GM18502 (cell line): ENCODE results near the gene MUC5B.

ENCODE experiments used
- ATAC-seq: cut with Tn5 transposase; IDR thresholded peaks from one replicate; pipeline ENCODE4 v1.9.1; 2021; ENCODE audit warnings: mild to moderate bottlenecking; ENCODE audit not compliant: unreplicated experiment, poor library complexity

The MUC5B gene

GRCh38 chr11:1230456-1231395 lies 7.9 kb downstream of the MUC5B start:
- ATAC-seq: no peak

DNA sequence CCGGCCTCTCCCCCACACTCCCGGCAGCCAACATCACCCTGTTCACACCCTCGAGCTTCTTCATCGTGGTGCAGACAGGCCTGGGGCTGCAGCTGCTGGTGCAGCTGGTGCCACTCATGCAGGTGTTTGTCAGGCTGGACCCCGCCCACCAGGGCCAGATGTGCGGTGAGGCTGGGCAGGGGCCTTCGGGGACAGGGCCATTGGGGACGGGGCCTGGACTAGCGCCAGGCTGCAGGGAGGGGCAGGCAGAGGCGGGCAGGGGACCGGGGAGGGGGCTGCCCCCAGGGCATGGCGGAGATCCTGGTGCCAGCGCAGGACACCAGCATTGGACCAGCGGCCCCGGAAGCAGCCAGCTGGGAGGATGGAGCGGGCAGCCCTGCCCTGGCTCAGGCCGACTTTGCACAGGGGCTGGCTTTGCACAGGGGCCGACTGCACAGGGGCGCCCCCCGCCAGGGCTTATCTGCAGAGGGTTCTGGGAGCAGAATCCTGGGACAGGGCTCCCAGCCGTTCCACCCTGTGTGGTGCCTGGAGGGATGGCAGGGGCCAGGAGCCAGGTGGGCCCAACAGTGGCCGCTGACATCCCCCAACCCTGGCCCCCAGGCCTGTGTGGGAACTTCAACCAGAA lies 8.6 kb downstream of the MUC5B start:
- ATAC-seq: no peak

- no peak for ATAC-seq
Measured at GRCh38 chr11:1232021-1232882, 9.4 kb downstream of the MUC5B start.

- no peak for ATAC-seq
Measured at GRCh38 chr11:1232883-1233321, 10.0 kb downstream of the MUC5B start.

DNA sequence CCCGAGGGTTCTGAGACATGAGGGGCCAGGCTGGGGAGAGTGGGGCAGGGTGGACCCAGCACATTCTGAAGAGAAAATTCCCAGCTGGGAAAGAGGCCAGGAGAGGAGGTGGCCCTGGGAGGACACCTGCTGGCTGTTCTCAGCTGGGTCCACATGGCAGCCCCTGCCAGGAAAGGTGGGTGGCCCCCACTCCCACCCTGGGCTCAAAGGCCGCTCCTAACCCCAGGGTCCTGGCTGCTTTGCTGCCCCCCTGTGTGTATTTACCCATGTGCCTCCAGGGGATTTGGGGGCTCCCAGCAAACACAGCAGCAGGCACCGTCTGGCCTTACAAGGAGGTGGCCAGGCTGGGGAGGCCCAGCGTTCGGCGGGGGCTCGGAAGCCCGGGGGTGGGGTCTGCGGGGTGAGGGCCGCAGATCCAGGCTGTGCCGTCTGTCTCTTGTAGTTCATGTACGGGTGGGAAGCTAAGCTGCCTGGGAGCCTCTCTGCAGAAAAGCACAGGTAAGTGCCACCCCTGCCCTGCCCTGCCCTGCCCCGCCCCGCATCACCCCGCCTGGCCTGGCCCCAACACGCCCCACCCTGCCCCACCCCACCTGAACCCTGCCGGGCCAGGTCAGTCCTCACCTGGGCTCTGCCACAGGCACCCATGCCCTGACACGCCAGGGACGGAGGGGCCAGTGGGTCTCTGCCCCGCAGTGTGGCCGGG lies 10.6 kb downstream of the MUC5B start:
- ATAC-seq: no peak

- no peak for ATAC-seq
Measured at GRCh38 chr11:1234054-1234720, 11.3 kb downstream of the MUC5B start.

GRCh38 chr11:1234771-1235305 lies 12.0 kb downstream of the MUC5B start:
- no peak for ATAC-seq

- no peak for ATAC-seq
Measured at GRCh38 chr11:1235306-1235900, 12.5 kb downstream of the MUC5B start.

- ATAC-seq: no peak
Measured at GRCh38 chr11:1235901-1236315, 13.0 kb downstream of the MUC5B start.

DNA sequence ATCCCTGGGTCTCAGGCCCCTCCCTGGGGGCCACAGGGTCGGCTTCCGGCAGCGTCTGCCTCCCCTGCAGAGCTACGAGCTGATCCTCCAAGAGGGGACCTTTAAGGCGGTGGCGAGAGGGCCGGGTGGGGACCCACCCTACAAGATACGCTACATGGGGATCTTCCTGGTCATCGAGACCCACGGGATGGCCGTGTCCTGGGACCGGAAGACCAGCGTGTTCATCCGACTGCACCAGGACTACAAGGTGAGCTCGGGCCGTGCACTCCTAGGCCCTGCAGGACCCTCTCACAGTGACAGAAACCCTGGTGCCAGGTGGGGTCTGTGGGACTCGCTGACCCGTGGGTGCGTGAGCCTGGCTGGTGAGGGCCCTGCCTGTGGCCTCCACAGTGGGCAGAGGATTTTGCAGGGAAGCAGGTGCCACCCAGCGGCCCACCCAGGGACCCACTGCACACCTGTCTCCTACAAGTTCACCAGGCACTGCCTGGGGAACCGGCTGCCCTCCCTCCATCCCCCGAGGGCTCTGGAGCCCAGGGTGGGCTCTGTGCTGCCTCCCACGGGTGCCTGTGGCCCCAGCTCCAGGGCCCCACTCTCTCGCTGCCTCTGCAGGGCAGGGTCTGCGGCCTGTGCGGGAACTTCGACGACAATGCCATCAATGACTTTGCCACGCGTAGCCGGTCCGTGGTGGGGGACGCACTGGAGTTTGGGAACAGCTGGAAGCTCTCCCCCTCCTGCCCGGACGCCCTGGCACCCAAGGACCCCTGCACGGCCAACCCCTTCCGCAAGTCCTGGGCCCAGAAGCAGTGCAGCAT lies 13.7 kb downstream of the MUC5B start:
- no peak for ATAC-seq

GRCh38 chr11:1237128-1237580 lies 14.3 kb downstream of the MUC5B start:
- ATAC-seq: no peak

DNA sequence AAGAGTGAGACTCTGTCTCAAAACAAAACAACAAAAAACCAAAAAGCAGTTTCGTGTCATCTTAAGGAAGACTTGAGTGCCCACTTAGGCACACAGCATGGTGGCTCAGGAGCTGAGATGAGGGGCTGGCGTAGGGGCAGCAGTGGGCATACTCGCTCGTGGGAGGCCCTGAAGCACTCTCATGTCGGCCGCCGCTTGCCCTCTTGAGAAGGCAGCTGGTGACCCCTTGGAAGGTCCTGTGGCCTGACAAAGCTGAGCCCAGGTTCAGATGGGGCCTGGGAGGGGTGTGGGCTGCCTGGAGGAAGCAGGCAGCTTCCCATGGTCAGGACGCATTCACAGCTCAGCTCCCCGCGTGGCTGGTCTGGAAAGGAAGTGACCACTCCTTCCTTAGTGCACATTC lies 15.0 kb downstream of the MUC5B start:
- no peak for ATAC-seq

DNA sequence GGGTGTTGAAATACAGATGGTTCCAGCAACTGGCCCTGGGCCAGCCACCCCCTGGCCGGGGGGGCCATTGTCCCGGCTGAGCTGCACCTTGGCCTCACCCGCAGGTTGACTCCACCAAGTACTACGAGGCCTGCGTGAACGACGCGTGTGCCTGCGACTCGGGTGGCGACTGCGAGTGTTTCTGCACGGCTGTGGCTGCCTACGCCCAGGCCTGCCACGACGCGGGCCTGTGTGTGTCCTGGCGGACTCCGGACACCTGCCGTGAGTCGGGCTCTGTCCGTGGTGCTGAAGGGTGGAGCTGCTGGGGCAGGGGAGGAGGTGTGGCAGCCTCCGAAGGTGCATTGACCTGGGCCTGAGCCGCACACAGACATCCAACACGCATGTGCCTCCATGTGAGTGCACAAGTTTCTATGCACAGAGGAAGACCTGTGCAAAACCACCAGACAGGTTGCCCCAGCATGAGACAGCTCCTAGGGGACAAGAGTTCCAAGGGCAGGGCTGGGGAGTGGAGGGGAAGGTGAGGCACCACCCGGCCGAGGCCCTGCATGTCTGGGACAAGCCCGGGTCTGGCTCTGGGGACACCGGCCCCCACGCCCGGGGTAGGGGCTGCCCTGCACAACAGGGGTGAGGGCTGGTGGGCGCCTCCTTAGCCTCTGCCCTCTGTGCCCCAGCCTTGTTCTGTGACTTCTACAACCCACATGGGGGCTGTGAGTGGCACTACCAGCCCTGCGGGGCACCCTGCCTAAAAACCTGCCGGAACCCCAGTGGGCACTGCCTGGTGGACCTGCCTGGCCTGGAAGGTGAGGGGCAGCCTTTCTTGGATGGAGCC lies 16.1 kb downstream of the MUC5B start:
- no peak for ATAC-seq

DNA sequence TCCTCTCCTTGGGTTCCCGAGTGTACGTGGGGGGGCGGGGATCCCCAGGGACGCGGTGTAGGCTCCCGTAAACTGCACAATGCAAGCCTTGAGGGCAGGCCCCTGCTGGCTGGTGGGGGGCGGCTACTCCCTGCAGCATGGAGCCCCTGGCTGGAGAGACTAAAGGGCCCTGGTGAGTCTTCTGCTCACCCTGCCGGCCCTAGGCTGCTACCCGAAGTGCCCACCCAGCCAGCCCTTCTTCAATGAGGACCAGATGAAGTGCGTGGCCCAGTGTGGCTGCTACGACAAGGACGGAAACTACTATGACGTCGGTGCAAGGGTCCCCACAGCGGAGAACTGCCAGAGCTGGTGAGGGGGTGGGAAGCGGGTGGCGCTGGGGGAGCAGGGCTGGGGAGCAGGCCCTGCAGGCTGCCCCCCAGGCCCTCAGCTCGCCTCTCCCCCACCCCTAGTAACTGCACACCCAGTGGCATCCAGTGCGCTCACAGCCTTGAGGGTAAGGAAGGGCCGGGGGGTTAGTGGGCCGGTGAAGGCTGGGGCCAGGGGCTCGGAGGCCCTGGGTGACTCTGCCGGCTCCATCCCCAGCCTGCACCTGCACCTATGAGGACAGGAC lies 16.8 kb downstream of the MUC5B start:
- no peak for ATAC-seq

DNA sequence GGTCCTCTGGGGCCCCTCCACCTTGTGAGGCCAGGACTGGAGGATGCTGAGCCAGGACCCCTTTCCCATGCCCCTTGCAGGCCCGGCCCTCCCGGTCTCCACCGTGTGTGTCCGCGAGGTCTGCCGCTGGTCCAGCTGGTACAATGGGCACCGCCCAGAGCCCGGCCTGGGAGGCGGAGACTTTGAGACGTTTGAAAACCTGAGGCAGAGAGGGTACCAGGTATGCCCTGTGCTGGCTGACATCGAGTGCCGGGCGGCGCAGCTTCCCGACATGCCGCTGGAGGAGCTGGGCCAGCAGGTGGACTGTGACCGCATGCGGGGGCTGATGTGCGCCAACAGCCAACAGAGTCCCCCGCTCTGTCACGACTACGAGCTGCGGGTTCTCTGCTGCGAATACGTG lies 17.9 kb downstream of the MUC5B start:
- ATAC-seq: no peak

DNA sequence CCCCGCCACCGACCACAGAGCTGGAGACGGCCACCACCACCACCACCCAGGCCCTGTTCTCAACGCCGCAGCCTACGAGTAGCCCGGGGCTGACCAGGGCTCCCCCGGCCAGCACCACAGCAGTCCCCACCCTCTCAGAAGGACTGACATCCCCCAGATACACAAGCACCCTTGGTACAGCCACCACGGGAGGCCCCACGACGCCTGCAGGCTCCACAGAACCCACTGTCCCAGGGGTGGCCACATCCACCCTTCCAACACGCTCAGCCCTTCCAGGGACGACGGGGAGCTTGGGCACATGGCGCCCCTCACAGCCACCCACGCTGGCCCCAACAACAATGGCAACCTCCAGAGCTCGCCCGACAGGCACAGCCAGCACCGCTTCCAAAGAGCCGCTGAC lies 18.8 kb downstream of the MUC5B start:
- ATAC-seq: no peak

- no peak for ATAC-seq
Measured at GRCh38 chr11:1242289-1242688, 19.4 kb downstream of the MUC5B start.
